NOMO-1 (cell line): ENCODE results near the gene CCDC186.

Source experiments
- DNase-seq, 2 experiments: peaks; one replicate each; lab custom pipeline; 2025; ENCODE audit not compliant: unreplicated experiment in 2 of 2; lab: John Stamatoyannopoulos, UW

Gene CCDC186

DNA sequence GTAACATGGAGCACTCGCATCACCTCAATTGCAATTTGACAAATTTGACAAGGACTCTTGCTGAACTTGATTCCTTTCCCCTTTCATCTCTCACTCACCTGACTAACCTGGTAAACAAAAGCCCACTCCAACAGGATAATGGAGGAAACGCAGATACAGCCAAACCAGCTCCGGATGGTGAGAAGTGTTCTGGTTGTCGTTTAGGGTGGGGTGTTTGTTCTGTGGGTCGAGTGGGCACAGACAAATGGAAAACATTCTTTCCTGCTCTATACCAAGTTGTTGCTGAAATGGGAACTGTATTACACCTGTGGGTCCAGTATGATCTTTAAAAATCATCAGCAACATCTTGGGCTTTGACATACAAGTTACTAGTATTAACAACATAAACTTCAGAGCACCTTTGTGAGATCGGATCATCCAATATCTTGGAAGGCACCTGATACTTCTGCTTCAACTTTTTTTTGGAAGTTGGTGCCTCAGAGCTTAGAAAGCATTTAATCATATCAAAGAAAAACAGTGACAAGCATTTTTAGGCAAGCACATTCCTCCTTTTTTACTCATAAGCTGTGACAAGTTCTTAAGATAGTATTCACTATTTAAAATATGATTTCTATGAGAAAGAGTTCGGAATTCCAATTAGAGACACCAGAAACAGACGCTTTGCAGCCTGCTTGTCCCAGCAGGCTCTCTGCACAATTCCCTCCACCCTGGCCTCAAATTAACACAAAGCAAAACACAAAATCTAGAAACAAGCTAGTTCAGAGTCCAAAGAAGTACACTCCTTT, 58.1 kb downstream of the CCDC186 start:
- DNase-seq, result no peak

DNA sequence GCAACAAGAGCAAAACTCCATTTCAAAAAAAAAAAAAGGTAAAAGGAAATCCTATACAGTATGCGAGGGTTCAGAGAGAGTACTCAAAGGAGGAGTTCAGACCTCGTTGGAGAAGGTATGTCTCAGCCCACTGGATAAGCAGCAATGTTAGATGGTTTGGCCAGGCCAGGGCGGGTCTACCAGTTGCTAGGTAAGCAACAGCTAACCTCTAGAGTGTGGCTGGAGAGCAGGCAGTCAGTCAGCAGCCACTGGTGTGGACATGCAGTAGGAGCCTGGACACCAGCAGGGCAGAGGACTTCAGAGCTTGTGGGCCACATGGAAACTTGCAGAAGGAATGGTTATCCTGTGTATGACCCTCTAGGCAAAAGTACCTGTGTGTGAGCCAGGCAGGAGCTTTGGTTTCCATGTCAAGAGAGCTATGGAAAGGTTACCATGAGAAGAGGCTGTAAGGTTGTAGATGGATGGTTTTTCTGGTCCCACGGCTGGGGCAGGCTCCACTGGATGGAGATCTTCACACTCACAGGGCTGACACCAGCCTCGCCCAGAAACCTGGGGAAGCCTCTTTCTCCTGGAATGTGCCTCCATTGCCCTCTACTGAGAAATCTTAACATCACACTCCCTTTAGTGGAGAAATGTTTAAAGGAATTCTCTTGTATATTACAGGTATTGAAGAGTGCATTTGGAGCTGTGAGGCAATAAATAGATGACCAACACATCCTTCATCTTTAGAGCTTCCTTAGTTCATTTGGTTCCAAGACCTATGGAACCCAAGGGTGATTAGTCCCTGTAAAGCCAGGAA, 63.6 kb downstream of the CCDC186 start:
- peak in 1 of 2 experiments; percentile 11 for DNase-seq

DNA sequence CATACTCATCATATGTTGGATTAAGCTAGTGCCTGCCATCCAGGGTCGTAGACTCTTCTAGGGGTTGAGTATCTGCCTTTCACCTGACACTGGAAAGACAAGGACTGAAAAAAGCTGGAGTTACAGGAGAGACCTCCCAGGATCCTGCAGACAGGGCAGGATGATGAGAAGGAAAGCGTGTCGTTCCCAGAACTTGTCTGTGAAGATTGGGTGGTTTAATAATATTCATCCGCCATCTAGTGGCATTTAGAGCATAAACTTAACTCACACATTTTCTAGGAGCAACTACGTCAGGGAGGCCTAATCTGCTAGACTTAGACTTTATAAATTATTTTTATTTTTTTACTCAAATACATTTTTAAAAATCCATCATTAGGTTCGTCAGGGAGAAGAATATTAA, 70.7 kb downstream of the CCDC186 start:
- DNase-seq, result peak in 1 of 2 experiments; percentile 21

DNA sequence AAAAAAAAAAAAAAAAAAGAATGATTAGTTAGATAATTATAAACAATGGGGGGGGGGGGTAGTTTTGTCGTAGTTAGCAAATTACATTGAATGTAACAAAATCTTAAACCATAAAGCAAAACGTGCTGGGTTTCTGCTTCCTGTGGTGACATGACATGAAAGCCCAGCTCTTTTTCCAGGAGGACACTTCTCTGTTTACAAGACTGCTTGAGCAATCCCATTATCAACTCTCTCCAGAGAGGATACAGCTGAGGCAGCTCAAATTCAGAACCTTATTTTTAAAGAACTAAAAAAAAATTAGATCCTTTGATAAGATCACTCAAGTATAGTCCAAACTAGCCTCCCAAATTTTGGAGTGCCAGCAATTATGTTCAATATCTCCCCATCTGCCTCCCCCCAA, 71.7 kb downstream of the CCDC186 start:
- peak in 1 of 2 experiments; percentile 76 for DNase-seq

DNA sequence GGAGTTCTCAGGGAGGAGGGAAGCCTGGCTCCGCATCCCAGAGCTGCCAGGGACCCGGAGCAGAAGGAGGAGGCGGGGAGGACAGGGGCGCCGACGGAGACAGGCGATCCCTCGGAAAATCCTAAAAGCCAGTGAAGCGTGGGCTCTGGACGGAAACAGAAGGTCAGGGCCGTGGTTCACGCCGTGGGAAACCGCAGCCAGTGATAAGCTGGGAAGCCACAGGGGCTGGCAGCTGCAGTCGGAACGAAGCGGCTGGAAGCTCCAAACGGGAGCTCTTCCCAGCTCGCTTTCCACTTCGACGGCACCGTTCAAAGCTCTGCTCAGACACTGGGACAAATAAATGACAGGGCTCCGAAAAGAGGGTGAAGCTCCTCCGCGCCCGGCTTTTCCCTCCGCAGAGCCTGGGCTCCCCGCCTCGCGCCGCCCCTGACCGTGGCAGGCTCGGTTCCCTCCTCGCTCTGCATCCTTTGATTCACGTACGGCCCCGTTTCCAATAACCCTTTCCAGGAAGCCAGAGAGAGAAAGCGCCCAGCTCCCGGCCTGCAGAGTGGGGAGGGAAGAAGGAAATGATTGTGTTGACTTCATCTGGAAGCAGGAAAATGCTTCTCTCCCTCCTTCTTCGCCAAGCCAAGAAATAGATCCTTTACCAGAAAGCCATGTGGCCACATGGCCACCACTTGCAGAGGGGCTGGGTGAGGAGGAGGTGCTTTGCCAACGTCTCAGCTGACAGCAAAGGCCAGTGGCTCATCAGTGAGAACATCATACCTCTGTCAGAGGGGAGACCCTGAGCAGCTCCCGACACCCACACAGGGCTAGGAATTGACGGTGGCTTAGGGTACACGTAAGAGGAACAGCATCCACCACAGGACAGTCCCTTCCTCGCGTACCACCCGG, 72.9 kb downstream of the CCDC186 start:
- no peak for DNase-seq

DNA sequence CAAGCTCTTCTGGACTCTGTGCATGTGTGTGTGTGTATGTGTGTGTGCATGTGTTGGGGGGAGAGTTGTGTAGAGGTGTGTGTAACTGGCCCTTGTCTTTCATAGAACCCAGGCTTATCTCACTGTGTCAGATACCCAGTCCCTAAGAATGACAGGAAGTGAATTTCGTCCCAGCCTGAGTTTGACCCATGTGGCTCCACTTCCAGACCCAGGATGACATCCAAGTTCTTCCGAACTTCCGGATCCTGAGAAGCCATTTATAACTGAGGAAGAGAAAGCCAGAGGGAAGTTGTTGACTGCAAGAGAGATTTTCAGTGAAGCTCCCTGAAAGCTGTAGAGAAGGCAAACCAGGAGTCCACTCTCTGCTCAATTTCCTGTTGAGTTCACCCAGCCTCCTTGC, 77.1 kb downstream of the CCDC186 start:
- DNase-seq, result no peak

DNA sequence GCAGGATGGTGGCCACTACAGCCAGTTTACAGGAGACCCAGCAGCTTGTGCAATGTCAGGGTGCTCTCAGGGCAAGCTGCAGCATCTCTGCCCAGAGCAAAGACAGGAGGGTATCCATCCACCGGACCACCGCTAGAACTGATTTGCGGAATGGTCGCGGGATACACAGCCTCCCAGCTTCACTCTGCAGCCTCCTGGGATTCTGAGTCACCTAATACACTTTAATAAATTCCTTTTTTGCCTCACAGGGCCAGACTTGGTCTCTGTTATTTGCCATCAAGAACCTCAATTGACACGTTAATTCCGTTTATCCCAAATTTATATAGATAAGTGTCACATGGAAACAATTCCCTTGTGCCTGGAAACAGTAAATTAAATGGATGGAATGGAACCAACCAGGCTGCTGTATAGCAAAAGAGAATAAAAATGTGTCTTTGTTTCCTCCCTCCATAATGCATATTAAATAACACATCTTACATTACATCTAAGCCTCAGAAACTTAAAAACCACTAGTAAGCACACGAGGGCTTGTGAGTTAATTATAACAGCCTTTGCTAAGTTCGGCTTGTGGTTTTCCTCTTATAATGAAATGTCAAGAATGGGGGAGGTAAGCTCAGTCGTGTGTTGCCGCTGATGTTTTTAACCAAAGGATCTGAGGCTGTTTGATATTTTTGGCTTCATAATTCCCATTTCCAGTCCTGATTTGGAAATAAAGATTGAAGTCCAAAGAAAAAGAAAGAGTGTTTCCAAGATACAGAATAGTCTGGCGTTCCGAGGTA, 78.3 kb downstream of the CCDC186 start:
- DNase-seq, result peak; percentile 74 to 81

DNA sequence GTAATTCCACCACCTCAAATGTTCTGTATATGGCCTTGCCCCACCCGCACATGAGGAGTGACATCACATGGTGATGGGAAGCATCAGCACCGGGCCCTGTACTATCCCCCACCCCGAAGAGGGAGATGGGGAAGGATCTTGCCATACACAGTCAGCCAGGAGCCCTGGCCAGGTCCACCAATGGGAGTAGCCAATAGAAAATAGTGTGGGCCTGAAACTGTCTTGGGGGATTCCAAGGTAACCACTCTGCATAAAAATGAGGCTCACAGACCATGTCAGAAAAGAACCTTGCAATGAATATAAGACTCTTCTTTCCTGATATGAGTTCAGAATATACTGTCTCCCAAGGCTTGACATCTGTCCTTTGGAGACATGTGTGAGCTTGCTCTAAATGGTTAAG, 79.2 kb downstream of the CCDC186 start:
- no peak for DNase-seq

DNA sequence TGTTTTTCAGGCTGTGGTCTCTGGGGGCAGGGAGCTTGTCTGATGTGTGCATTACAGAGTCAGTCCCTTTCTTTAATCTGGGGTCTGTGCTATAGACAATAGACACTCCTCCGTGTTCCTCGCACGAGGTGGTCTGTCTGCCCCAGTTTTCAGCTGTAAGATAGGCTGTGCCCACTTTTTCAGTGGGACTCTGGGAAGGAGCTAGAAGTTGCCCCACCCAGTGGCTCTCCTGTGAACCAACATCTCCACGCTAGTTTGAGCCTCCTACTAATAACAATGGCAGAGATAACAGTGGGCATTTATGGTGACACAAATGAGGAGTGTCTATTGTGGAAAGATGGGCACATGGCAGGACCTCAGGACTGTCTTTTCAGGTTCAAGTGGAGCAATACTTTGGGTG, 86.3 kb downstream of the CCDC186 start:
- no peak for DNase-seq

DNA sequence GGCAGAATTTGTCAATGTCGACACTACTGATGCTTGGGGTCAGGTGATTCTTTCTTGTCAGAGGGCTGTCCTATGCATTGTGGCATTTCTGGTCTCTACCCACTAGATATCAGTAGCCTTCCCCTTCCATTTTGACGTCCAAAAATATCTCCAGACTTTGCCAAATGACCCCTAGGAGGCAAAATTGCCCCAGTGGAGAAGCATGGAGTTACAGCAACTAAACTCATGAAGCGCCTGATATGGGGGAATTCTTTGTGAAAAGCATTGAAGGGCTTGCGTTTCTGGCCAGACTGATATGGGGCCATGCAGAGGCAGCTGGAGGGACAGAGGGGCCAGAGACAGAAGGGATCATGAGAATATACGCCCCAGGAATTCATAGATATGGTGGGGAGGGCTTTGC, 86.7 kb downstream of the CCDC186 start:
- no peak for DNase-seq

DNA sequence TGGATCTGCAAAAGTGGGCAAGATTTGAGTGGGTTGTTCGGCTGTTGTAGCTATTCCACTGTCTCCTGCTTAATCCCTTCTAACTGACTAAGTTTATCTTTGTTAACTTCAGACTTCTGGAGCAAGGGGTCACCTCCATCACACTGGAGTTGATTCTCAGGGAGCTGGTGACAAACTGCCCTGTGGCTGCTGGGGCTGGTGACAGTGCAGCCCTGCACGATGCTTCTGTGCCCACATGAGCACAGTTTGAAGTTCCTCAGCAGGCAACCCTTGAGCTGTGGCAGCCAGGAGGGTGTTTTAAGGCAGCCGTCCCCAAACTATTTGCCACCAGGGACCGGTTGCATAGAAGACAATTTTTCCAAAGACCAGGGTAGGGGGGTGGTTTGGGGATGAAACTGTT, 89.8 kb downstream of the CCDC186 start:
- DNase-seq, result peak in 1 of 2 experiments; percentile 58

DNA sequence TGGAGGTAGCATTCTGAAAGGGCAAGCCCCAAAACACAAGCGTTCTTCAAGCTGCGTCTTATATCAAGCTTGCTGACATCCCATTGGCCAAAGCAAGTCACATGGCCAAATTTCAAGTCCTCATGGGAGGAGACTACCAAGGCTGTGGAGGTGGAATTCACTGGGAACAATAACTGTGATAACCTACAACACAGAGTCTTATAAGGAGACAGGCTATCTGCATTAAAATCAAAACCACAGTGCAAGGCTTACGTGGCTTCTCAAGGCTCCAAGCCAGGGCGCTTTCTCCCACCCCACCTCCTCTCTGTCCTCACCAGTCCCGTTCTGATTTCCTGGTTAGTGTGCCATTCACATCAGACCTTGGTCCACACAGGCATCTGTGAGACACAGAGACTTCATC, 91.0 kb downstream of the CCDC186 start:
- DNase-seq, result peak in 1 of 2 experiments; percentile 20

DNA sequence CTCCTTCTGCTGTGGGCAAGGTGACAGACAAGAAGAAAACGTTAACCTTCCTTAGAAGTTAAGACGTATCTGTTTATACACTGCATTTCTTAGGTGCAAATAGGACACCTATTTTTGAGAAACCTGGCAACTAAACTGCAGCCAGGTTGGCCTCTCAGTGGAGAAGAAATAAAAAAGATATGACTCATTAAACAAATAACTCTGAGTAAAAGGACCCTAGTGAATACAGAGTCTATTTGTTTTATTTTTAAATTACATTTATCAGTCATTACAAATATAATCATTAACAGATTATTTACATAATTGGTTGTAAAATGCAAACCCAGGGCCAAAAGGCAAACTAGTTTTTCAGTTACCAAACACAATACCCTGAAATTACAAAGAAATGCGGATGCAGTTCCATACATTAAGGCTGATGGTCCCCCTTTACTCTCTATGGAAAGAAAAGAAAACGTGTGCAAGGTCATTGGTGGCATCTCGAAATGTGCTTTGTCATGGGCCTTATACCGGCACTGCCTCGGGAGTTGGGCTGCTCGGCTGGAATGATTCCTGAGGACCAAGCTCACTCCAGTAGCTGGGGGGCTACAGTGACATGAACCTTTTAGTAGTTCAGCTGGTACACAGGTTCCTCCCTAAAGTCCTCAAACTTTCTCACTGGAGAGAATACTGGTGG, 92.0 kb downstream of the CCDC186 start:
- DNase-seq, result no peak

DNA sequence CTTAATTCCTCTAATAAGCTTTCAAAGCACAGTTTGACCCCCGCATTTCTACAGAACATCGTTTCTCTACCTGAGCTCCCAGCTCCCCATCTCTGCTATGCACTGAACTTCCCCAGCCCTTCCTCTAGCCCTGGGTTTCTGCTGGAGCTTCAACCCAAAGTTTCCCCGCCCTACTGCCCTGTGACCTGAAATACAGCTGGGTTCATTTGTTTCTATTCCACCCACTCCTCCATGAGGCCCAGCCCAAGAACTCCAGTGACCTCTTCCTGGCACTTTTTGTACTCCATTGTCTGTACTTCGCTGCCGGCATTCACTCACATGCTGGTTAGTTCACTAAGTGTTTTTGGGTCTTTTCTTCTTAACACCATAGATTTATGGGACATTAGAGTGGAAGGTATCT, 94.6 kb downstream of the CCDC186 start:
- DNase-seq, result no peak

DNA sequence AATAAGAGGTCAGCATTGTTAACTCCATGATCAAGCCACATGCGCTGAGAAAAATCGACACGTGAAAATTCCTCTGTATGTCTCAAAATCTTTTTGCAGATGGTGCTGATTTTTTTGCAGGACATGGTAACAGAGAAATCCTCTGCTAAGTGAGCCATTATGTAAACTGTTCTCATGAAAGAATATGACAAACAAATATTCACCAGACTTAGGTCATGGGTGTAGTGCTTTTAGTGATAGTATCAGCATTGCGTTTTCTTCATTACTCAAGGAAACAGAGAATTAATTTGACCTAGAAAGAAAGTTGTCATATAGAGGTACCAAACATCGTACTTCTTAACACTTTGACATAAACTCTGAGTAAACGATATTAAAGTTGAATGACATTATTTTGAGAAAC, 95.7 kb downstream of the CCDC186 start:
- DNase-seq, result no peak

DNA sequence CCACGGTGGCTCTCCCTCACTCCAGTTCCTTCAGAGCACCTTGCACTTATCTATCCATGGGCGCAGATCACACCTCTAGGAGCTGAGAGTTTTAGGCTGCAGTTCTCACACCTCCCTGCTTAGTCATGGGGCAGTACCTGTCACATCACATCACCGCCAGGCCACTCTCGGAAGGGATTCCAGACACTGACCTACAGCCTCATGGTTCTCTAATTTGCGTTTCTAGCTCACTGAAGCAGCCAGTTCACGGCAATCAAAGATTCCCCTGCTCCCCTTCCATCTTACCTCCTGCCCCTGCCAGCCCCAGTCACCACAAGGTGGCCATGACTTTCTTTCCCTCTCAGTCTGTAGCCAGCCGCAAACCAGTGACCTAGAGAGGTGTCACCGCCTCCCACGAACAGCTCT, 96.2 kb downstream of the CCDC186 start:
- DNase-seq, result no peak

DNA sequence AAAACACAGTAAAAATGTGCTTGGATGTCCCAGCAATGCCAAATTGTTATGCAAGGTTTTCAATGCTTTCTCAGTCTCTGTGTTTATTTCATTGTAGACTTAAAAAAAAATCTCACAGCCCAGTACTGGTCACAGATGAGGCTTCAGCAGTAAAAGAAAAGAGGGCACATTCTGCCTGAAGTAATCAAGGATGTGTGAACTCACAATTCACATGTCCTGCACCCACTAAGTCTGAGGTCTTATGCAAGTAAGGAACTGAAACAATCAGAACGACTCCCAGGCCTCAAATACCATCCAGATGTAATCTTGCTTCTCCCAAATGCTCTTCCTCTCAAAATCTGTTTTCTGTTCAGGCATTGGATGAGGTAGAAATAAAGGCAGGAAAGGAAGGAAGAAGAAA, 96.7 kb downstream of the CCDC186 start:
- DNase-seq, result peak; percentile 29 to 61

DNA sequence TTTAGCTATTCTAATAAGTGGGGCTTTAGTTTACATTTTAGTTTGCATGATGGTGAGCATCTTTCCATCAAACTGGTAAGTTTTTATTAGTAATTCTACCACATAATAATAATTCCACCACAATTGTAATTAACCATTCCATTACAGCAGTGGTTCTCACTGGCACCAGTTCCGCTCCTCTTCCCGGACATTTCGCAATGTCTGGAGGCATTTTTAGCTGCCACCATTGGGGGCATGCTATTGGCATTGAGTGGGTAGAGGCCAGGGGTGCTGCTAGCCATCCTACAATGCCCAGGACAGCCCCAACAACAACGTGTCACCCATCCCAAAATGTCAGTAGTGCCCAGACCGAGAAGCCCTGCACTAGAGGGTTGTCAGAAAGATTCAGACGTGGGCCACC, 98.9 kb downstream of the CCDC186 start:
- DNase-seq, result no peak

DNA sequence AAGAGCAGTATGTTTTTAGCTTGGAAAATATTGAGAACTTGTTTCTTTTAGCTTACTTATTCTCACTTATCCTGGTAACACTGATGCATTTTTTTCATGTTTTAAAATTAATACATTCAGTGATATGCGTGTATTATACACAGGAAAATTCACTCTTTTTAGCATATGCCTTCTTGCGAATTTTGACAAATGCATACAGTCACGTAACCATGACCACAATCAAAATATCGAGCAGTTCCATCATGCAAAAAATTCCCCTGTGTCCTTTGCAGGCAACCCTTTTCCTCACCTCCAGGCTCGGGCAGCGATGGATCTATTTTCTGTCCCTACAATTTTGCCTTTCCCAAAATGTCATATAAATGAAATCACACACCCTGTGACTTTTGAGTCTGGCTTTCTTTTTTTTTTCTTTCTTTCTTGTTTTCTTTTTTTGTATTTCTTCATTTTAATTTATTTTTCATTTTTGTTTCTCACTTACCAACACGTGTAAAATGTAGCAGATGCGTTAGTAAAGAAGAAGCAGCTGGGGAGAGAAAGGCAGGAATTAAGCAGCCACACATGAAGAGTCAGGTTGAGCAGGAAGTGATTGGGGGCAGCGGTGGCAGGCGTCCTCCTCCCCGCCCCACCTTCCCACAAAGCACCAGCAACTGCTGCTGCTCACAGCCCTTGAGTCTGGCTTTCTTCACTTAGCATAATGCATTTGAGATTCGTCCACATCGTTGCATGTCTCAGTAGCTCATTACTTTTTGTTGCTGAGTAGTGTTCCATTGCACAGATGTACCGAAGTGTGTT, 100.4 kb downstream of the CCDC186 start:
- DNase-seq, result peak; percentile 48 to 74
